Measurements from ENCODE around the gene PBX4.

Gene PBX4

DNA sequence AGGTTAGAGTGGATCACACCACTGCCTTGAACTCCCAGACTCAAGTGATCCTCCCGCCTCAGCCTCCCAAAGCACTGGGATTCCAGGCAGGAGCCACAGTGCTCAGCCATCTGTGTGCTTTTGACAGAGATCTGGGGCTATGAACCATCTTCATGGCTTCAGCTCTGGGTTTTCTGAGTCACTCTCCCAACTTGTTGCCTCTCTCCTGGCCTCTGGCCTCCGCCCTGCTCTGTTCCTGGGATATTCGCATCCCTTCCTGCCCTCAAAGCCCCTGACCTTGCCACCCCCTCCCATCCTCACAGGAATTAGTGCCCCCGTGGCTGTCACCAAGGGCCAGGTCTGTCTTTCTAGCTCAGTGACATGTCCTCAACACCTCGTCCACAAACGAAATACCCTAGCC is 30.7 kb upstream of the PBX4 start:
- no peak for DNase-seq (ENCODE audit: low read depth)

DNA sequence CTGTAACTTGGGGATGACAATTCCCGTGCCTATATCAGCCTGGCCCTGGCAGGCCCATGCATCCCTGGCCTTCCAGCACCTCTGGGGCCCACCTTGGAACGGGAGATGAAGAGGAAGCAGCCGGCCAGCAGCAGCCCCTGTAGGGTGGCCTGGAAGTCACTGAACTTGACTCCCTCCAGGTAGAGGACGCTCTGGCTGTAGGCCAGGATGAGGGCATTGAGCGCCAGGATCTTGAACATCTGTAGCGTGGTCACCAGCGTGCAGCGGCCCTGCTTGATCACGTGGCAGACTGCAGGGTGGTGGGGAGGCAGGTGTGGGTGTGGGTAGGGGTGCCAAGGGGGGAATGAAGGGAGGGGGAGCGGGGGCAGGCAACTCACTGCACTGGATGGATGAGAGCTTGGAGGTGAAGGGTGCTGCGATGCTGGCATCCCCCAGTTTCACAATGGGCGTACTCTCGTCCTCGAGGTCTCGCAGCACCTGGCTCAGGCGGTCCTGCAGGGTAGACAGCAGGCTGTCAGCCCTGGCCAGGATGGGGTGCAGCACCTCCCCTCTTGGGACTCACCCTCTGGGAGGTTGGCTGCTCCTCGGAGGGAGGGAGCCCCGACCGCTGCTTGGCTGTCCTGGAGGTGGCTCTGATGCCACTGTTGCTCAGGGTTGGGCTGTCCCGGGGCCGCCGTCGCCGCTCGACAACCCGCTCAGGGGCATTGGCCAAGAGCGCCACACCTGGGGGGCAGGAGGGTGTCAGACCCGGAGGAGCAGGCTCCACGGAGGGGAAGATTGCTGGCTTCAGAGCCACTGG is 28.7 kb upstream of the PBX4 start:
- DNase-seq (ENCODE audit: low read depth) = no peak

DNA sequence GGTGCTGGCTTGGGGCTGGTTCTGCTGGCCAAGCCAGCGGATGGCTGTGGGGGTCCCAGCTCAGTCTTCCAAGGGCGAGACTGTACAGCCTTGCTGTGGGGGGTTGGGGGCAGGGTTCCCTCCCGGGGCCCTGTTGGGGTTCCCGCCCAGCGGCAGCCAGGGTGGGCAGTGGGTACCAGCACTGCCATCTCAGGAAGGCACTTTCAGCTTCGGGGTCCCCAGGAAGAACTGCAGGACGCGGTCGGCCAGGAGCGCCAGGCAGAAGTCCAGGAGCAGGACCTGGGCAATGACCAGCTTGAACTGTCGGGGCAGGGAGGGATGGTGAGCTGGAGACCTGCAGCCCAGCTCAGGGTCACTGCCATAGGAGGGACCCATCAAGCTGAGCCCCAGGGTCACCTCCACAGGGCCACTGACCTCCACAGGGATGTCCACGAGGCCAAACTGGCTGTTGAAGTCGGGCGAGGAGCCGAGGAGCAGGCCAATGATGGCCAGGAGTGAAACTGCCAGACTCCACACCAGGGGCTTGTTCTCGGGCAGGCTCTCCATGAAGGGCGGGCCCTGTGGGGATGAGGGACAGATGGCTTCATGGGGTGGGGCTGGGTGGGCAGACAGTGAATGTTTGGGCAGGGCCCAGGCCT is 26.9 kb upstream of the PBX4 start:
- DNase-seq (ENCODE audit: low read depth) = no peak

DNA sequence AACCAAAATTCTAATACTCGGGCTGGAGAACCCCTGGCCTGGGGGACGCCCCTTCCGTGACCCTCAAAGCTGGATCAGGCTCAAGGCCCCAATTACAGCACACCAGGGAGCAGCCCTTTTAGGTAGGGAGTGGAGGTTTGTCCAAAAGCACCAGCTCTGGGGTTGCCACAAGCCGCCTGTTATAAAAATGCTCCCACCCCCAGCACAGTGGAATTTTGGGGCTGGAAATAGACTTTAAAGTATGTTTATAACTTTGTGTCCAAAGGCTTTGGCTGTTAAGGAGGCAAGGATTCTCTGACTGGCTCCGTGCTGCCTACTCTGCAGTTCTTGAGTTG is 25.5 kb upstream of the PBX4 start:
- DNase-seq (ENCODE audit: low read depth) = no peak

DNA sequence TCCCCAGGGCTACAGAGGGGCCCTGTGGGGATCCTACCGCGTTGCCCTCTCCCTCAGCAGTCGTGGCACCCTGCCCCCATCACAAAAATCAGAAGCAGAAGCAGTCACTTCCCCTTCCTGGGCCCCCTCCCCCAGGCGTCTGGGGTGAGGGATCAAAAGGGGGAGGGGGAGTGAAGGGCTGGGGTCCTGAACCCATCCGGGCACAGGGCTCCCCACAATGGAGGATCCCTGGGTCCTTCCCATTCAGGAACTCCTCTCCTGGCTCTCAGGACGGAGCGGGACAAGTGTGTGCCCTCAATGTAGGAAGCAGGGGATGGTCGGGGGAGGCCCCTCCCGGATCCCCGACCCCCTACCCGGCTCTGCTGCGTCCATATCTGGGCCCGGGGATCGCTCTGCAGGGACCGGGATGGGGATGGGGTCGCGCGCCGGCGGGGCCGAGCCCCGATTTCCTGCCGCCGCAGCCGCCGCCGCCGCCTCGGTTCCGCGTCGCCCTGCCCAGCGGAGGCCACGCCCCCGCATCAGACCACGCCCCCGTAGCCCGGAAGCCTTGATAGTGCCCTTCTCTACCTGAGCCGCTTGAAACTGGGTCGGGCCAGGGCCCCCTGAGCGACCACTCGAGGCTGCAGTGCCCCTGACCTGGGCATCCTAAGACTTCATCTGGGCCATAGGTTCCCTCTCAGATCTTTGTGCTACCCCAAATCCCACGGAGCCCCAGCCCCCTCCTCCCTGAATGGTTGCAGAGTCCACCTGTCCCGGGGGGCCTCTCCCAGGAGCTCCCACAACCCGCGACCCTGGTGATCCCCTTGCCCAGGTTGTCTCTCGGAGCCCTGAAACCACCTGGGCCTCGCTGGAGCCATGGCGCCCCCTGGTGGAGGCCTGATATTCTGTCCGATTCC is 24.9 kb upstream of the PBX4 start, which contains the start of gene GMIP:
GMIP (minus strand) TSS at position 500 of the 896 bp plus-strand sequence; CDS start at position 372, 128 bp downstream.
- DNase-seq (ENCODE audit: low read depth) = peak; percentile 82

DNA sequence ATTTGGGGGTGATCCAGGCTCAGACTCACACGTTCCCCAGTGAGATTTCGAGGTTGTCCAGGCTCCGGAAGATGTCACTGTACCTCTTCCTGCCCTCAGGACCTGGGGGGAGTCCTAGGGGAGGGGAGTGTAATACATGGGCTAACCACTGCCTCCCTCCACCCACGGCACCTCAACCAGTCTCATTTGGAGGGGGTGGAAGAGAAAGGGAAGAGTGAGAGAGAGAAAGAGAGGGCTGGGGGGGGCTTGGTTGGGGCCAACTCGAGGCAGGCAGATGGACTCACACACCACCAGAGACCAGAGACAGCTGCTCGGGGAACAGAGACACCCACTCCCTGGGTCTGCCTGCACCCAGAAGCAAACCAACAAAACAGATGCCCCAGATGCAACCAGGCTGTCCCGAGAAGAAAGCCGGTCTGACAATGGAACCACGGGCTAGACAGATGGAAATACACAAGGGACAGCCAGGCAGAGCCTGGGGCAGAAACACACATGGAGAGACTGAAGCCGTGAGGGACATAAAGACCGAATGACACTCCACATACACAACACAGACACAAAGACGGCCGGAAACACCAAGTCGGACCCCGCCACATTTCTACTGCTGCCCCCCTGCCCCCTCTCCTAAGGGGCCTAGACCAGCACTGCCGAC is 24.1 kb upstream of the PBX4 start:
- peak; percentile 42 for DNase-seq (ENCODE audit: low read depth)

DNA sequence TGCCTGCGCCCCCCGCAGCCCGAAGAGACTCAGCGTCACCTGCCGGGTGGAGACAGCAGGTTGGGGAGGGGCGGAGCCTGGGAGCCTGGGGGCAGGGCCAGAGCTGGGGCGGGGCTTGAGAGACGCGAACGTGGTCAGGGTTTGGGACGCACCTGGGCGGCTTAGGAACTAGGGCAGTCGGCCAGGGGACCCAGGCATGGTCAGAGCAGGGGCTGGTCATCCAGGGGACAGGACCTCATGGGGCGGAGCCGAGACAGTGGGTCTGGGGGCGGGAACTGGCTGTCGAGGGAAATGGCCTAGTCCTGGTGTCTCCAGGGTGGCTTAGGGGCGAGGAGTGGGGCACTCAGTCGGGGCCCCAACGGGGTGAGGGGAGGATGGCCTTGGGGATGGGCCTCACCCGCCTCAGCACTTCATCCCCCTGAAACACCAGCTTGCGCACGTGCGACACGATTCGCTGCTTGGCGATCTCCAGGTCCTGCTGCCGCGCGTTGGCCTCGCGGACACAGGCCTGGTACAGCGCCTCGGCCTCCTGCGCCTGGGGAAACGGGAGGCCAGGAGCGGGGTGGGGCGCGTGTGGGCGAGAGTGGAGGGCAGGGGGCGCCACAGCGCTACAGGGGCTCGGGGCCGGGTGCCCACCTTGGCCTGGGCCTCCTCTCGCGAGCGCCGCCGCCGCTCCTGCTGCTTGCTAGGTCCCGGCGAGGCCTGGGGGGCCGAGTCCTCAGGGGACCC is 19.2 kb upstream of the PBX4 start:
- no peak for DNase-seq (ENCODE audit: low read depth)

DNA sequence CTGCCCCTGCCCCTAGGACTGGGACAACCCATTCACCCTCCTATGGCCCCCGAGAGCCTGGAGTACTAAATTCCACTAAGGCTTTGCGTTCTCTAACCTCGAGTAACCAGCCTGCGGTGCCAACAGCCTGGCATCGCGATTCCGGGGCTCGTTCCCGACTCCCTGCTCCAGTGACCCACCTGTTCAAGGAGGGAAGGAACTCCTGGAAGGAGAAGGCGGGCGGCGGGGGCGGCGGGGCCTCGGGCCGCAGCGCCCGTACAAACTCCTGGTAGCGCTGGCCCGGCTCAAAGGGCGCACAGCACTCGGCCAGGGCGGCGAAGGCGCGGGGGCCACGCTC is 18.7 kb upstream of the PBX4 start:
- no peak for DNase-seq (ENCODE audit: low read depth)

DNA sequence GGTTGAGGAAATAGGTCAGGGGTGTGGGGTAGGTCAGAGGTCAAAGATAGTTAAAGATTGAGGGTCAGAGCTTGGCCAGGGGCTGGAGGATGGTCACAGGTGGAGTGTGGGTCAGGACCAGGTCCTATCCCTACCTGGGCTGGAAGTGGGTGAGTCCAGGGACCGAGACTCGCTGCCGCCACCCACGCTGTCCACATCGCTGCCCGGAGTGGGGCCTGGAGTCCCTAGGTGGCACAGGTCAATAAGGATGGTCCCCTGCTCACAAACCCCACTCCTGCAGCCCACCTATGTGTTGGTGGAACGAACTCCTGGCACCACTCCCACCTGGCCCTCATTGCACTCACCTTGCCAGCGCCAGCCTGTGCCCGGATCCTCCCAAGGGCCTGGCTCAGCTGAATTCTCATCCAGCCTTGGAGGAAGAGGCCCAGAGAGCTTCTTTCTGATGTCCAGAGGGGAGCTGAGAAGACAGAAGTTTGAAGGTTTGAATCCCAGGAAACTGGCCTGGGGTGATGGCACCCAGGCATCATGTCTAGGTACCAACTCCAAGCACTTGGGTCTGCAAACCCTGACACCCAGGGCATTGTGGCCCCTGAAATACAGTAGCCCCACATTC is 18.2 kb upstream of the PBX4 start:
- DNase-seq (ENCODE audit: low read depth) = no peak

DNA sequence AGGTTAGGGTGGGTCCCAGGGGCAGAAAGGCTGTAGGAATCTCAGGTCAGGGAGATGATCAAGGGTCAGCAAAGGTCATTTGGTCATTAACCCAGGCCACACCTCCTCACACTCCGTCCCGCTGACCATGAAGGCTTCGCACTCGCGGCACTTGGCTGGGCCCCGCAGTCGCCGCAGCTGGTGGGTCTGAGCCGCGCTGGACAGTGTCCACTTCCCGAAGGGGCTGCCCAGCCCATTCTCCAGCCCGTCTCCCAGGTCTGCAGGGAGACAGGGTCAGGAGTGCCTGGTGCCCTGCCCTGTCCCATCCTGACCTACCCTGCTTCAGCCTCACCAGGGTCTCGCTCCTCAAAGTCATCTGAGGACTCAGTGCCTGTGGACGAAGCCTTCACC is 16.8 kb upstream of the PBX4 start:
- DNase-seq (ENCODE audit: low read depth) = no peak

DNA sequence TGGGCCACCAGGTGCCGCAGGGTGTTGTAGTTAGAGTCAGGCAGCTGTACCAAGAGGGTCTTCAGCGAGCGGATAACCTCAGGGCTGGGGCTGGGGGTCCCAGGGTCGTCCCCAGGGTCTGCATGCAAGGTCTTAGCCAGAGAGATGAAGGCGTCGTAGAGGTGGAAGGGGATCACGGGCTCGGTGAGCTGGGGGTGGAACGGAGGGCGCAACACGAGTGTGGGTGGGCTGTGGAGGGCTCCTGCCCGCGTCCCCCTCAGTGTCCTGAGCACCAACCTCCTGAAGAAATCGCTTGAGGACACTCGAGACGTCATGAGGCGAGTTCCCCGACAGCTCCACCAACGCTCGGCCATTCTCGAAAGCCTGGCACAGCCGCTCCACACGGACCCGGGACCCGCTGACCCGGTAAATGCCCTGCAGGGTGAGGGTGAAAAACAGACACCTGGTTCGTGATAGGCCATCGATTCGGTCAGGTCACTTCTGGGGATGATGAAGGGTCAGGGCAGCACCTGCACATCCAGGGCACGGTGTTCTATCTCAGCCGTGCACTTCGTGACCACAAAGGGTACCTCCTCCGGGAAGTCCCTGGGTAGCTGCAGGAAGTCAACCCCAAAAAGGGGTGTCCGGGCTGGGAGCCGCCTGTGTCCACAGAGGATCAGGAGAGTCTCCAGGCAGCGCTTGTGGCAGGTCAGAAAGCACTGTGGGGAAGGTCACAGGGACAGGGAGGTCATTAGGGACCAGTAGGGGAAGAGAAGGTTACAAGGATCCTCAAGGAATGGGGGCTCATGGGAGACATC is 16.2 kb upstream of the PBX4 start:
- no peak for DNase-seq (ENCODE audit: low read depth)

DNA sequence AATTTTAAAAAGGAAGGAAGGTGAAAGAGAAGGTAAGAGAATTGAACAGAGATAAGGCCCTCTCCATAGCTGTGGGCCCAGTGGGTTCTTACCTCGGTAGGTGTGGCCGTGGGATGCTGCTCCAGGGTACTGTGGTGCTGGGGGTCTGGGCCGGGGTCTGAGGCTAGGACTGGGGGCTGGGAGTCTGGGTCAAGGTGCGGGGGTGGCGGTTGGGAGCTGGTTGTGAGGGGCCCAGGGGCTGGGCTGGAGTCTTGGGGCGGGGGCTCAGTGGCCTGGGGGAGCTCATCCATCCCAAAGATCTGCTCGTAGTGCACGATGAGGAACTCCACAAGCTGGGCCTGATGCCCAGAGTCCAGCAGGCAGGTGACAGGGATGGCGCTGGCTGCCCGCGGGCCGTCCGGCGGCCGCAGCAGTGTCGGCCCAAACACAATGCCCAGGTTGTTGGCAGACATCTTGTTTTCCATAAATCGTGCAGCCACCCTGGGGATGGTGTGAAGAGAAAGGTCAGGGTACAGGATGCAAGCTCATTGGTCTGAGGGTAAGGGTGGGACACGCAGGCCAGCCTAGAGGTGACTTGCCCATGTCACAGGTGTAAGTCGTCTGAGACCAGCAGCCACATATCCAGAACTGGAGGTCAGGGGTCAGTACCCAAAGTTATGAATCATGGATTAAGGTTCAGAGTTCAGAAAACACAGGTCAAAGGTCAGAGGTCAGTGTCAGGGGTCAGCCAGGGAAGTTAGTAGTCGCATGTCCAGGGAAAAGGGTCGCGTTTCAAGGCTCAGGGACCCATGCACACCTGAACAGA is 15.4 kb upstream of the PBX4 start:
- no peak for DNase-seq (ENCODE audit: low read depth)

DNA sequence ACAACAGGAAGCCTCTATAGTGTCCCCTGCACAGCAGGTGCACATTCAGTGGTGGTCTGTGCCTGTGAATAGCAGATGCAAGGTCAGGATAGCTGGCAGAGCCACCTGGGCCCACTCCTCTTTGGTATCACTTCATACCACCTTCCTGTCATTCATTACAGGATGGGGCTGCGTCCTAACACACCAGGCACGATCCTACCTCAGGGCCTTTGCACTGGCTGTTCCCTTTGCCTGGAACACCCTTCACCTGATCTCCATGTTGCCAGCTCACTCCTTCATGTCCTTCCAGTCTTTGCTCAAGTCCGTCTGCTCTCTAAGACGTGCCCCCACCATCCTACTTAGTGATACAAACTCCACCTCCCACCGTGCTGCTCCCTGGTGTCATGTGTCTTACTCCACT is 14.2 kb upstream of the PBX4 start:
- no peak for DNase-seq (ENCODE audit: low read depth)

DNA sequence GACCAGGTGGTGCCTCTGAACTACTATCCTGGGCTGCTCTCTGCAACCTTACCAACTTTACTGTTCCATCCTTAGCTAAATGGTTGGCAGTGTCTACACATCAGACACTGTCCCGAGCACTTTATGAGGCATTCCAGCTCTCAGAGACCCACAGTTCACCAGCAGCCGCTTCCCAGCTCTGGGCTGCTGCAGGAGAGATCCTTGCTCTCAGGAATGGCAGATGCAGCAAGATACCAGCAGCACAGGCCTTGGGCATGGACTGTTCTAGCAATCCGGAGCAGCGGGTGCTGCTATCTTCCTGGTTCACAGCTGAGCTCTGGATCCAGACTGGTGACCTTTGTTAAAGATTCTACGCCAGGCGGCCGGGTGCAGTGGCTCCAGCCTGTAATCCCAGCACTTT is 12.9 kb upstream of the PBX4 start:
- DNase-seq (ENCODE audit: low read depth) = no peak

DNA sequence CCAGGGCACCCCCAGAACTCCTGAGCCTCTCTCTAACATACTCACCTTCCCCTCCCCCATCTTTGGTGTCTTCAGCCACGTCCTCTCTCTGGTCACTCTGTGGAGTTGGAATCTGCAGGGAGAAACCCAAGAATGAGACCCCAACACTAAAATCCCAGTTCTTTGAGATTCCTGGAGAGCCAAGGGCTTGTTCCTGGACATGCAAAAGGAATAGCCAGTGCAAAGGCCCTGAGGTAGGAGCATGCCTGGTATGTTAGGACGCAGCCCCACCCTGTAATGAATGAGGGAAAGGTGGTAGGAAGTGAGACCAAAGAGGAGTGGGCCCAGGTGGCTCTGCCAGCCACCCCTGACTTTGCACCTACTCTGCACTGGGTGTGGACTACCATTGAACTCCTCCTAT is 11.9 kb upstream of the PBX4 start:
- no peak for DNase-seq (ENCODE audit: low read depth)

DNA sequence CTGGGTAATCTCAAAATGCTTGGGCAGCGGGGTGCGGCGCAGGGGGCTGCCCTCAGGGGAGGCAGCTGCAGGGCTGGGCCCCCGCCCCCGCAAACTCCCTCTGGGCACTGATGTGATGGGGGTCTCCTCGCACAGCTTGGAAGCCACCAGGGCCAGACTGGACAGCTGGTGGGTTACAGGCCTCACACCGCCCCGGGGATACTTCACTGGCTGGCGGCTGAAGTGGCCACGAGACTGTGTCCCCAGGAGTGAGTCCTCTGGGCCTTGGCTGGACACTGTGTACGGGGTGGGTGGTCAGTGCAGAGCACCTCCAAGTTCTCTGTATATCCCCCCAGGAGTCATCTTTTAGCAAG is 11.6 kb upstream of the PBX4 start:
- no peak for DNase-seq (ENCODE audit: low read depth)

DNA sequence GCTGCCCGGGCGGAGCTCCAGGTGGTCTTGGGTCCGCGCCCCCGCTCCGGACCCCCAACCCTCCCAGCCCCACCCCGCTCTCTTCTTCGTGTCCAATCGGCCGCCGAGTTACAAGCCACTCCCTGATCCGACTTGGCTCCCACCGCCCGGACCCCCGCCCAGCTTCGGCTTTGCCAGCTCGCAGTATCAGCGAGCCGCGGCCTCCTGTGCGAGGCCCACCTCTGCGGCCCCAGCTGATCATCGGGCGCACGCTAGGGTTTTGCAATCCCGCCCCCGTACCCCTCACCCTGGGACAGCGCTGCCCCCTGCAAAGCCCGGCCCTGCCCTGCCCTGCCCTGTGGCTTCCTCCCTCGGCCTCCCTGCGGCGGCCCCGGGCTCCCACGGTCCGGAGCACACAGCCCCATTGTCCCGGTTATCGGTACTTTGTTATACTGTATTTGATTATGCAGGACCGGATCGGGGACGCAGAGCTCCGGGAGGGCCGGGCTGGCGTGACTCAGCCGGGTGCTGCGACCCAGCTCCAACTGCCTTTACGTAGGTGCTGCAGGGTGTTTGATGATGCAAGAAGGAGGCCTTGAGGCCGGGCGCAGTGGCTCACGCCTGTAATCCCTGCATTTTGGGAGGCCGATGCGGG is 10.1 kb upstream of the PBX4 start:
- peak; percentile 38 for DNase-seq (ENCODE audit: low read depth)

DNA sequence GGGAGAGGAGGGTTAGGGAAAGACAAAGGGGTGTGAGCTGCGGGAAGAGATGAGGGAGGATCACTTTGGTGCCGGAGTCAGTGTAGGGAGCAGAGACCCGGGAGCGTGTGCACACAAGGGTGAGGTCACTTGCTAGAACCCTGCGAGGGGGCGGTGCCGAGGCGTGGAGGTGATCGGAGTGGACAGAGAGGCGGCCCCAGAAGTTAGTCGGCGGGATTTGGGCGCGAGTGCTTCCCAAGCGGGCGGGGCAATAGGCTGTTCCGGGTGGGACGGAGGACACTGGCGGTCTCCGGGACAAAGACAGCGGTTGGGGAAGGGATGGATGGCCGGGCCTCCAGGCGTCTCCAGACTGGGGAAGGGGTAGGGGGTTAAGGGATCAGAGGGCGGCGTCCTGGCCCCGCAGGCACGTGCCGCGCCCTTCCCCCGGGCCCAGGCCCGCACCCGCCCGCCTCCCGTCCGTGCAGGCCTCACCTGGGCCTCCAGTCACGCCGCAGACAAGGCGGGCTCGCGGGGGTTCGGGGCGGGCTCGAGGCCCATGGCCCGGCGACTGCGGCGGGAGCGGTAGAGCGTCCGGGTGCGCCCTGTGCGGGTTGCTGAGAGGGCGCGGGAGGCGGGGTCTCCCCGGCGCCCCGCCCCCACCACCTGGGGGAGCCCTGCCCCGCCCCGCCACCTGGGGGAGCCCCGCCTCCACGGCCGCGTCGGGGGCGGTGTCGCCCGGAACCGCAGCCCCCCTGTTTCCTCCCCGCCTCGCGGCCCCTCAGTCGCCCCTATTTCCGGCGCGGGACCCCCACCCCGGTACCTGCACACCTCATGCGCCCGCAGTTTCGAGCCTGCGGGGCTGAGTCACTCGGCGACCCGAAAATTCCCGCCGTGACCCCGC is 9.4 kb upstream of the PBX4 start, which contains the start of gene LPAR2:
LPAR2 (minus strand) TSS at position 600 of the 880 bp plus-strand sequence. CDS start 945 bp downstream, outside the sequence.
- DNase-seq (ENCODE audit: low read depth) = peak; percentile 66

All from activated gamma-delta T cell treated with anti-CD3 and anti-CD28 coated beads, Interleukin-2, amount 50 U/mL, for 16 hours (primary cell).